Inflammatory macrophage (primary cell): Measurements from ENCODE around the gene SPATA2.
"Not testable (repeated sequence)": the region's sequence is repeated elsewhere in the genome, so short reads cannot be mapped to it uniquely, and the experiment has no call there.

ENCODE experiments used
- DNase-seq, 2 donors: peaks; one replicate each; pipeline ENCODE4 v3.0.0-alpha.2; 2020 to 2022

SPATA2 gene

GRCh38 chr20:49901588-49901987 is 13.7 kb downstream of the SPATA2 start:
- no peak for DNase-seq

- DNase-seq: no peak
These were observed 15.6 kb downstream of the SPATA2 start for GRCh38 chr20:49899541-49900383.

GRCh38 chr20:49896204-49896603 is 19.1 kb downstream of the SPATA2 start:
- peak; percentile 61 to 85 for DNase-seq

GRCh38 chr20:49895474-49896093 is 19.7 kb downstream of the SPATA2 start:
- not testable (repeated sequence) for DNase-seq

- peak; percentile 15 to 18 for DNase-seq
These were observed 21.3 kb downstream of the SPATA2 start for GRCh38 chr20:49894073-49894470.

- DNase-seq: peak; percentile 68 to 78
These were observed 21.9 kb downstream of the SPATA2 start for GRCh38 chr20:49893242-49894072.

GRCh38 chr20:49892817-49893216 is 22.5 kb downstream of the SPATA2 start:
- no peak for DNase-seq

GRCh38 chr20:49892260-49892659 is 23.1 kb downstream of the SPATA2 start:
- no peak for DNase-seq

- DNase-seq: no peak
These were observed 23.7 kb downstream of the SPATA2 start for GRCh38 chr20:49891476-49892110.

GRCh38 chr20:49890471-49891361 is 24.6 kb downstream of the SPATA2 start:
- peak in 1 of 2 donors; percentile 37 for DNase-seq

GRCh38 chr20:49889935-49890333 is 25.4 kb downstream of the SPATA2 start:
- DNase-seq: no peak

- peak; percentile 27 to 52 for DNase-seq
These were observed 26.1 kb downstream of the SPATA2 start for GRCh38 chr20:49889001-49889934.

GRCh38 chr20:49888212-49889000 is 26.9 kb downstream of the SPATA2 start:
- DNase-seq: peak; percentile 48 to 56

- peak in 1 of 2 donors; percentile 47 for DNase-seq
These were observed 27.8 kb downstream of the SPATA2 start for GRCh38 chr20:49887251-49888211.

- no peak for DNase-seq
These were observed 28.6 kb downstream of the SPATA2 start for GRCh38 chr20:49886571-49887213.

GRCh38 chr20:49885558-49886332 is 29.6 kb downstream of the SPATA2 start:
- no peak for DNase-seq

GRCh38 chr20:49883246-49883802 is 32.0 kb downstream of the SPATA2 start:
- DNase-seq: no peak
